HG02610 (cell line): ENCODE data around the gene POTEC.
"Not testable (repeated sequence)": the region's sequence is repeated elsewhere in the genome, so short reads cannot be mapped to it uniquely, and the experiment has no call there.

Experiments used
- ATAC-seq: cut with Tn5 transposase; IDR thresholded peaks from one replicate; pipeline ENCODE4 v1.9.1; 2021; ENCODE audit warnings: mild to moderate bottlenecking, moderate library complexity; ENCODE audit not compliant: unreplicated experiment

POTEC gene

DNA sequence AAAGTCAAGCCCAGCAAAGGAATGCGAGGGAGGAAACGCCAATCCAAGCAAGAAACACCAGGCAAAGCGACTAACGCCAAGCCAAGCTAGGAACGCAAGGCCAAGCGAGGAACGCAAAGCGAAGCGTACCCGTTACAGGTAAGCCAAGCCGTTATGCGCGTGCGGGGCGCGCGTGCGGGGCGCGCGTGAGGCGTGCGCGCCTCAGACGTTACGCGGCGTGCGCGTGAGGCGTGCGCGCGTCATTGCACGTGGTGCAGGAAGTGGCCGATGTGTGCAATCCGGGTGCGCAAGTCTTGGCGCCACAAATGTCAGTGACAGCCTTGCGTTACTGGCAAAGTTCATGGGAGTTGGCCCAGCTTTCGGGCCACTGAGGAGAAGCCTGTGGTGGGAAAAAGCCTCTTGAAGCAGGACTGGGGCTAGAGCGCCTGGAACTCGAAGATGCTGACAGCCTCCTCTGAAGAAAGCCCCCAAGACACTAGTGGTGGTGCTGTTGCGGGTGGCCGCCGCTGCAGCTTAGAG, at the start of gene POTEC:
TSS of gene POTEC (minus strand) at position 155 of the 519 bp plus-strand sequence. CDS start 454 bp downstream, outside the sequence.
- ATAC-seq = not testable (repeated sequence)

DNA sequence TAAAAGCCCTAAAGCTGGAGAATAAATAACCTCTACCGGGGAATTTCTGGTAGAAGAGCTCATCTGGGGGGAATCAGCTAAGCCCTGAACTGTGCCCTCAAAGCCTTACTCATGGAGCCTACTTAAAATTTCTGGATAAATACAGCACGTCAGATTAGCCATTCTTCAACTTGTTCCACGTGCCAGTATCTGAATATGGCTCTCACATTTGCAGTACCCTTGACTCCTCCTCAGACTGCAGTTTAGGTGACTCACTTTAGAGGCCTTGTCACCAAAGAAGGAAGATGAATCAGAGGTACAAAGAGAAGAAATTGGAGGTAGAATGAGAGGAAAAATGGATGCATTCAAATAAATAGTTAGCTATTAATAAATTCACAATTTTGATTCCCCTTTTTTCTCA, 34.6 kb upstream of the POTEC start:
- no peak for ATAC-seq

DNA sequence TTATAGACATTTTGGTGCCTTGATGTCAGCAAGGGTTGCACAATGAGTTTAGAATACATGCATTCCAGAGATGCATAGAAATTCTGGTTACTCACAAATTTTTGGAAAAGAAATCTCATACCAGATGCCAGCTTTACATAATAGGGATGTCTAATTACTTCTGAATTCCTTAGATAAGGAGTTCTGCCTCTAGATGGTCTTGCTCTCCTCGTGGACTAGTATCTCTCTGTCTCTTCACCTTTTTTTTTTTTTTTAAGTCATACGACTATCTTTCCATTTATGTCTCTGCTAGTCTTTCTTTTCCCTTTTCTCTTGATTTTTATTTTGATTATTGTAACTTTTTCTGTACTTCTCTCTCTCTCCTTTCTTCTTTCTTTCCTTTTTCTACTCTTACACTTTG, 16.1 kb upstream of the POTEC start:
- ATAC-seq = not testable (repeated sequence)

DNA sequence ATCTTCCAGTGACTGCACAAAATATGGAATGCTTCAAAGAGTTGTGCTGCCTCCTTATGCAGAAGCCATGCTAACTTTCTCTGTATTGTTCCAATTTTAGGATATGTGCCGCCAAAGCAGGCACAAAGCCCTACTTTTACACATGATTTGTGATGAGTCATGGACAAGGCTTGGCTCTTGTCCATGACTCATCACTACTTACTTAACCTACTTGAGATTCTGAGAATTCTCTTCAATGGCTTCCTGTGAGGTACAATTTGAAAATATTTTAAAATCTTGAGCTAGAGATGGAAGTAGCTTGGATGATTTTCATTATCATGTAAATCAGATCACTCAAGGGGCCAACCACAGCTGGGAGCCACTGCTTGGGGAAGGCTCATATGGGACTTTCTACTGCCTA, 11.7 kb downstream of the POTEC start:
- not testable (repeated sequence) for ATAC-seq

DNA sequence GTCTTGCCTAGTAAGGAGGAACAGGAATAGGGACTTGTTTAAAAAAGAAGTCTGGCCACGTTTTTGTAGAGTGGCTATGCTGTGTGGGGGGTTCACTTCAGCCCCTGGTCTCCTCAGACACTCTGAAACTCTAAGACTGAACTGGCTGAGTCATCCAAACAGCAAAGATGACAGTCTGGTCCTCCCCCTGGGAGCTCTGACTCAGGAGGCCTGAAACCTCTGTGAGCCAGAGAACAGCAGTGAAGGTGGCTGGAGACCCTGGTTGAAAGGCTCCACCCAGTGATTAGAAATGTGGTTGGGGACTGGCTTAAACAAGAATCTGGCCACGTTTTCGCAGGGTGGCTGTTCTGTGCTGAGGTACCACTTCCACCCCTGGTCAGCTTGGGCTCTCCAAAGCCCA, 32.7 kb downstream of the POTEC start:
- ATAC-seq = not testable (repeated sequence)

DNA sequence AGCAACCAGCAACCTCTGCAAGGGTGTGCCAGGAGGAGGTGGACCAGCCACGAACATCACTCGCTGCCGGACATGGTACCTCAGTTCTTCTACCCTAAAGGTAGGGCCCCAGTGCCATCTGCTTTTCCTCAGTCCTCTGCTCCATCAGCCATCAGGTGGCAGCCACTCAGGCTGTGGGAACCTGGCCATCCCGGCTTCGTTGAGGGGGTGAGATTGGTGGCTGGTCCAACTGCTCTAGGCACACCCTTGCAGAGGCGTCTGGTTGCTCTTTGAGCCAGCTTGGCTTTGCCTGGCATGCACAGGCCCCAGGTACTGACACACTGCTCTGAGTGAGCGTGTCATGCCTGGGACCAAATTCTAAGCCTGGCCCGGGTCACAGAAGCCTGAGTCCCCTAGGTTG, 39.7 kb downstream of the POTEC start:
- not testable (repeated sequence) for ATAC-seq

DNA sequence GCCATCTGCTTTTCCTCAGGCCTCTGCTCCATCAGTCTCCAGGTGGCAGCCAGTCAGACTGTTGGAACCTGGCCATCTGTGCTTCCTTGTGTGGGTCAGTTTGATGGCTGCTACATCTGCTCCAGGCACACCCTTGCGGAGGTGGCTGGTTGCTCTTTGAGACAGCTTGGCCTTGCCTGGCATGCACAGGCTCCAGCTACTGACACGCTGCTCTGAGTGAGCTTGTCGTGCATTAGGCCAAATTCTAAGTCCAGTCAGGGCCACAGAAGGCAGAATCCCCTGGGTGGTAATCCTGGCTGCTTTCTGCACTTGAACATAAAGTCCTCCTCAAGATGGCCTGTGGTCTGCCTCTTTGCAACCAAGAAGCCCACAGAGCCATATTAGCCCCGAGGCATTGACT, 41.5 kb downstream of the POTEC start:
- not testable (repeated sequence) for ATAC-seq

DNA sequence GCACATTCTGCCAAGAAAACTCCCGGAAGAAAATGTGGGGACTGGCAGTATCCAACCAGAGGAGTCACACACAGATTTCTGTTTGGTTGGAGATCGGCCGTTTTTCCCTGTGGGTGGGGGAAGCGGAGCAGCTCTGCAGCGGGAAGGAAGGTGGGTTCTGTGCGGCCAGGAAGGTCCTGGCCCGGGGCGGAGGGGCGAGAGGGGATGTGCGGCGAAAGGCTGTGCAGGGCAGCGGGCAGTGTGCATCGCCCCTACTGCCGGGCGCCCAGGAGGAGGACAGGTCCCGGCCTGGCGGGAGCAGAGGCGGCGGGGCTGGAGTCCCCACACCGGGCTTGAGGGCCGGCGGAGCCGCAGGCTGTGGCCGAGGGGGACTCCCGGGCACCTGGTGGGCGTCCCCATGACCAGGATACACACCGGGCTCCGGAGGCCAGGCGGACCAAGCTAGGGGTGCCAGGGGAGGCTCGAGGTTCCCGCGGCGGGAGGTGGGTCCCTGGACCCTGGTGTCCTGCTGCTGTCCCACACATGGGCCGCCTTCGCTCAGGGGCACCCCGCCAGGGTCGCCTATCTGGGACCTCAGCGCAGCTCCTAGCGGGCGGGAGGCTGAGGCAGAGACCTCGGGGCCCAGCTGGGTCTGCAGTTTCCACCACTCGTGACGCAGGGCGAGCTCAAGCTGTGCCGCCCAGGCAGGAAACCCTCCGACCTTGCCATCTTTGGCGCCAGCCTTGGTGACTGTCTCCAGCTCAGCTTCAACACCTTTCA, 54.0 kb downstream of the POTEC start:
- not testable (repeated sequence) for ATAC-seq

DNA sequence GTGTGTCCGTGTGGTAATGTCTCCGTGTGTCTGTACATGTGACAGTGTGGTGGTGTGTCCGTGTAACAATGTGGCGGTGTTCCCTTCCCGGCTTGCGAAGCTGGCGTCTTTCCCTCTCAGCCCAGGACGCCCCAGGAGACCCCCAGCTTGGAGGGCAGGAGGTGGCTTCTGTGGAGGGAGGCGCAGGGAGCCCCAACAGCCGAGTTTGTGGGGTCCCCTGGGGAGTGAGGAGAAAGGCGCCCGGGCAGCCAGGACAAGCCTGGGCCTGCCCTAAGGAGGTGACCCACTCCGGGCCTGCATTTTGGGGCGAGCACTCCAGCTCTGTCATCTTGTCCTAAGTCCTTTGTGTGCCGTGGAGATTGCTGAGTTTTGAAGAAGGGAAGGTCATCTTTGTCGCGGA, 54.6 kb downstream of the POTEC start:
- not testable (repeated sequence) for ATAC-seq

DNA sequence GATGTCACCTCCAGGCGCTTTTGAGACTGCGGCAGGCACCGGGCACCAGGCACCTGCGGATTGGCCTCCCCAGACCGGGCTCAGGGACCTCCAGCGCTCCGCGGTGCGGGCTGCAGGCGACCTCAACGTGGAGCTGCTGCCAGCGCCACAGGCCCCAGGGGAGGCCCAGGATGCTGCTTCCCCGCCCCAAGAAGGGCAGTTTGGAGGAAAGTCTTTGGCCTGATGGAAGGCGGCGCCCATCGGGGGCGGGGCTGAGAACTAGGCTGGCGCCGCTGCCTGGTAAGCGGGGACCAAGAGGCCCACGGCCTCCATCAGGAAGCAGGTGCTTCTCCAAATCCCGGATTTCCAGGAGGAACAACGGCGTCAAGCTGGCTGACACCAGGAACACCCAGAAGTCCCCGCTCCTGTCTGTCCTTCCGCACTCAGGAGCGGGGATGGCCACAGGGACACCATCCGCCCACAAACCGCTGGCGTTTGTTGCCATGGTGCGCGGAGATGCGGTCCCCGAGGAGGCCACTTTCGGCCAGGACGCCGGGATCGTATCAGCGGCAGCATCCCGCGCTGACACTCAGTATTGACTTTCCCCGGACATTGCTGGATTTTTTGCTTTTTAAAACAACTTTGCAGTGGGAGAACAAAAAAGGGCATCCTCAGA, 56.3 kb downstream of the POTEC start:
- not testable (repeated sequence) for ATAC-seq

DNA sequence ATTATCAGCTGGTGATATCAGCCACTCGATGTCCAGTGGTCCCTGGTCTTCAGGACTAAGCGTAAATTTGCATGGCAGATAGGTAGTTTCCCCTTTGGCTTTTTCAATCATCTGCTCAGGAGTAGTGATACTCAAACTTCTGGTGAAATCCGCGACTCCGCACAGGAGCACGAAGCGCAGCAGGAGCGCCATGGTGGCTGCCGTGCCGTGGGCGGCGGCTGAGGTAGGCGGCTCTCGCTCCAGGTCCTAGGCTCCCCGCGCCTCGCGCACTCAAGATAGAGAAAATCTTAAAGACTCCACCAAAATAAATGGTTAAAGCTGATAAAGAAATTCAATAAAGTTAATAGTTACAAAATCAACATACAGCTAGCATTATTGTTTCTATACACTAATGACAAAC, 64.3 kb downstream of the POTEC start:
- not testable (repeated sequence) for ATAC-seq

DNA sequence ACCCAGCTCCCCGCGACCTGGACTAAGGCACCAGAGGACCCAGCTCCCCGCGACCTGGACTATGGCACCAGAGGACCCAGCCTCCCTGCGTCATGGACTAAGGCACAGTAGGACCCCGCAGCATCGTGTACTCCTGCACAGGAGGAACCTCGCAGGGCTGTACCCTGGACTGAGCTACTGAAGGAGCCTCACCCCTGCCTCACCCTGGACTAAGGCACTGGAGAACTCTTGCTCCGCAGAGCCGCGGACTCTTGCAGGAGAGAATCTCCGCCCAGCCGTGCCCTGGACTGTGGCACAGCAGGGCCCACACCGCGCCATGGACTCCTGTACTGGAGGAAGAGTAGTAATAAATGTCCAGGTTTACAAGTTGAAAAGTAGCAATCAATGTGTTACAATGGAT, 67.9 kb downstream of the POTEC start:
- not testable (repeated sequence) for ATAC-seq

DNA sequence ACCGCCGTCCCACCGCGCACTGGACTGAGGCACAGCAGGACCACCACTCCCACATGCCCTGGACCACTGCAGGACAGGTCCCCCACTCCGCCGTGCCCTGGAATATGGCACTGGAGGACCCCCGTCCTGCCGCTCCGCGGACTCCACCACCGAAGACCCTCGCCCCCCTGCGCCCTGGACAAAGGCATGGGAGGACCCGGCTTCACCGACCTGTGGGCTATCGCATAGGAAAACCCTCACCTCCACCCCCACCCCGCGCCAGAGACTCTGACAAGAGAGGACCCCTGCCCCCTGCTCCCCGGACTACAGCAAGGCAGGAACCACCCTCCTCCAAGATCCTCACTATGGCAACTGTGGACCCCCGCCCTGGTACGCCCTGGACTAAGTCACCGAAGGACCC, 68.6 kb downstream of the POTEC start:
- not testable (repeated sequence) for ATAC-seq

DNA sequence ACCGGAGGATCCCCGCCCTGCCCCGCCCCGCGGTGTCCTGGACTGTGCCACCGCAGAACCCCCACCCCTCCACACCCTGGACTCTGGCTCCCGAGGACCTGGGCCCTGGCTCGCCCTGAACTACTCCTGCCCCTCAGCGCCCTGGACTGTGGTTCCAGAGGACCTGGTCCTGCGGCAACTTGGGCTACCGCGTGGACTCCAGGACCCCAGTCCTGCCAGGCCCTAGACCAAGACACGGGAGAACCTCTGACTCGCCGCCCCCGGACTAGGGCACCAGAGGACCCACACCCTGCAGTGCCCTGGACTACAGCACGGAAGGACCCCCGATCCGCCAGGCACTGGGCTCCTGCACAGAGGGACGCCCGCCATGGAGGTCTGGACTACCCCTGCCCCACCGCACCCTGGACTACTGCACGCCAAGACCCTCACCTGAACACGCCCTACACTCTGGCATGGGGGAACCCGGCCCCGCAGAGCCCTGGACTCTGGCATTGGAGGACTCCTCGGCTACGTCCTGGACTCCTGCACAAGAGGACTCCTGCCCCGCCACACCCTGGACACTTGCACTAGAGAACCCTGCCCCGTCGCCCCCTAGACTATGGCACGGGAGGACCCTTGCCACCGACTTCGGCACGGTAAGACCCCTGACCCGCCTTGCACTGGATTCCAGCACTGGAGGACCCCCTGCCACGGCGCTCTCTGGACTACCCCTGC, 69.2 kb downstream of the POTEC start:
- ATAC-seq = not testable (repeated sequence)

DNA sequence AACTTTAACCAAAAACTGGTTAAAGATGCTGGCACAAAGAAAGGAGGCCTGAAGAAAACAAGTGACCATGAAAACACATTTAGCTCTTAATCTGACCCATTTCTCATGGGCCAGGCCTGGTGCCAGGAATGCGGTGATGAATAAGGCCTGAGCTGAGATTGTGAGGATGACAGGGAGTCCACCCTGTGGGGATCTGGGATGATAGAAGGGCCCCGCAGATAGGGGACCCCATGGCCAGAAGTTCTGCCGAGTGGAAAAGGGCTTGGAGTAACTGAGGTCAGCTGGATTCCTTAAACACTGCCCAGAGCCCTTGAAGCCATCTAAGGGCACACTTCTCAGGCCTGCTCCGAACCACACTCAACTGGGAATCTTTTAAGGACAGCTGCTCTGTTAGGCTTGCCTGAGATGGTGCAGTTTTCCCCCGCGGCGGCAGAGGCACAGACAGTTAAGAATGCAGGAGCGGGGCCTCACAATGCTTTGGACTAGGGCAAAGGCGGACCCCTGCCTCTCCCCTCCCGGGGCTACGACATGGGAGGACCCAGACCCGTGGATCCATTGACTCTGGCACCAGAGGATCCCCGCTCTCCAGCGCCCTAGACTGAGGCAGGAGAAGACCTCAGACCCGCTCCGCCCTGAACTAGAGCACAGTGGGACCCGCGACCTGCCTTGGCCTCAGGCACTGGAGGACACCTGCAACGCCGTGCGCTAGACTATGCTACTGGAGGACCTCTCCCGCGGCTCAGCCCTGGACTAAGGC, 70.0 kb downstream of the POTEC start:
- ATAC-seq = not testable (repeated sequence)

DNA sequence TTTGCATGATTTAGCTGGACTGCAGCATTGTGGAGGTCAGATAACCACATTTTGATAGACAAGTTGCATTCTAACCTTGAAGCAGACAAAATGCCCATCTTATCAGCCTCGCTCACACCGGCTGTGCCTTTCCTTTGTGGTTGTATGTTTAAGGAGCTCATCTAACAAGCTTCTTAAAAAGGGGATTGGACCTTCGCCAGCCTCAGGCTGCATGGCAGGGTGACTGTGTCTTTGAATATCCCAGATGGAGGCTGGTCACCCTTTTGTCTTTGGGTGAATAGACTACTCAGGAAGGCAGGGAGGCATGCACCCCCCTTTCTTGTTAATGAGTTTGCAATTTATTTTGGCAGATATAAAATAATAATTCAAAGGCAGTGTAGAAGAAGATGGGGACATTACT, 72.1 kb downstream of the POTEC start:
- not testable (repeated sequence) for ATAC-seq

DNA sequence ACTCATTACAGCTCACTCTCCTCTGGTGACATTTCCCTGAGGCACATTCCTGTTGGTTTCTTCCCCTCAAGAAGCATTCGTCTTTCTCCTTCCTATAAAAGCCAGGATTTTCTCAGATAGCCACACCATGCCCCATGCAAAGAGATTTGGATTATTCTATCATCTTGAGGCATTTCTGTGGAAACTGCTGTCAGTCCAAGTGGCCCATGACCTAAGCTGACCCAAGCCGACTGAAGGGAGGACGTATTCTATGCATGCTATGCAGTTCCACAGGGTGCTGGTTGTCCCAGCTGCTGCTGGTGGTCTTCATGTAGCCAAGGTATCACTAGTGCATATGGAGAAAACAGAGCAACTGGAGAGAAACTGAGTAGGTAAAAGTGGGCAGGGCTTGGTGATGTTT, 73.0 kb downstream of the POTEC start:
- not testable (repeated sequence) for ATAC-seq

DNA sequence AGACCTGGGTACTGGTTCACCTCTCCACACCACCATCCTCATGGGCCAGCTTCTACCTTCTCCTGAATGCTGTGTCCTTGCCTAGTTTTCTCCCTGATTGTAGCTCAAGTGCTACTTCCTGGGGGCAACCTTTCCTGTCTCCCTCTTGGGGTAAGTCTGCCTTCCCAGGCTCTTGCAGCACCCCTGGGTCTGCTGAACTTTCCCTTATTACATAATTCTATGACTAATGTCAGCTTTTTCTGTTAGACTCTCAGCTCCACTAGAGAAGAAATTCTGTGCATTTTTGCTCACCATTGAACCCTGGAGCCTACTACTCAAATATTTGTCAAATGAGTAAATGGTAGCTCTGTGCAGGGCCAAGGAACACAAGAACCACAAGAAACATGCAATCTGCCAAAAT, 73.4 kb downstream of the POTEC start:
- ATAC-seq = not testable (repeated sequence)

DNA sequence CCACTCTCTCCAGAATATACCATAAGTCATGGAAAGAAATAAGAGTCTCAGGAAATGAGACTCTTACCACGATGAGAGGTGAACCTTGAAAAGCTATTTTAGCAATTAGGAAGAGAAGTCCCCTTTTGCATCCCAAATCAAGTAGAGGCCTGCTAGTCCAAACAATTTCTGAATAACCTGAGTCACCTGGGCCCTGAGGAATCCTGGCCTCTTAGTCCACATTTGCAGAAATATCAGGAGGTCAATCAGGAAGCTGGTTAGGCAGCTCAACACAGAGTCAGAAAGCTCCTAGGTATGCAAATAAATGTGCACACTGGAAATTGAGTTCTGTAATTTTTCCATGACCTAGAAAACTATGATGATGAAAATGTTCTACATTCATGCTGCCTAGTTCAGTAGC, 77.4 kb downstream of the POTEC start:
- ATAC-seq = not testable (repeated sequence)
